Uterus (tissue), 2 donors: ENCODE results near the gene CELF4.

Source experiments
- POLR2A ChIP-seq, 2 donors: fragments of 450-650 bp; IDR thresholded peaks; one replicate each; pipeline ENCODE4 v1.6.1; 2016; ENCODE audit warnings: antibody characterized with exemption in 2 of 2, mild to moderate bottlenecking in 1 of 2, moderate library complexity in 1 of 2
- TF ChIP-seq, protein P1 (sequence below), 4 experiments: fragments of 200-600 bp in 2 of 4; fragments of 450-650 bp in 2 of 4; sonication (generic) in 2 of 4; IDR thresholded peaks; one replicate each; pipeline ENCODE4 v1.5.1; 2016 to 2019; ENCODE audit warnings: antibody characterized with exemption in 4 of 4, mild to moderate bottlenecking in 2 of 4, moderate library complexity in 1 of 4

DNA sequence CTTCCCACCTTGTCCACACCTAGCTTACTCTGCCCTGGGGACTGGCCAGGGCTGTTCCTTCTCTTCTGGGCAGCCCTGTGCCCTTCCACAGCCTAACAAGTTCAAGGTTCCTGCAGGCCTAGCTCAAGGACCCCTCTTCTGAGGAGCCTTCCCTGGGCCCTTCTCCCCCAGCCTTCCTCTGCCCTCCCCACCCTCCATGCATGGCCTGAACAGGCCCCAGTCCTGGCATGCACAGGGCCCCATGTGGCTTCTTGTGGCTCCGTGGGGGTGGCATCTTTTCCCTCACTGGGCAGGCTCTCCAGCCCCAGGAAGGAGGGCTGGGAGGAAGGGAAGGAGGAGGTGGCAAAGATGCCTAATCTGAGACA is 162.9 kb downstream of the CELF4 start:
- TF ChIP-seq, protein P1, sequence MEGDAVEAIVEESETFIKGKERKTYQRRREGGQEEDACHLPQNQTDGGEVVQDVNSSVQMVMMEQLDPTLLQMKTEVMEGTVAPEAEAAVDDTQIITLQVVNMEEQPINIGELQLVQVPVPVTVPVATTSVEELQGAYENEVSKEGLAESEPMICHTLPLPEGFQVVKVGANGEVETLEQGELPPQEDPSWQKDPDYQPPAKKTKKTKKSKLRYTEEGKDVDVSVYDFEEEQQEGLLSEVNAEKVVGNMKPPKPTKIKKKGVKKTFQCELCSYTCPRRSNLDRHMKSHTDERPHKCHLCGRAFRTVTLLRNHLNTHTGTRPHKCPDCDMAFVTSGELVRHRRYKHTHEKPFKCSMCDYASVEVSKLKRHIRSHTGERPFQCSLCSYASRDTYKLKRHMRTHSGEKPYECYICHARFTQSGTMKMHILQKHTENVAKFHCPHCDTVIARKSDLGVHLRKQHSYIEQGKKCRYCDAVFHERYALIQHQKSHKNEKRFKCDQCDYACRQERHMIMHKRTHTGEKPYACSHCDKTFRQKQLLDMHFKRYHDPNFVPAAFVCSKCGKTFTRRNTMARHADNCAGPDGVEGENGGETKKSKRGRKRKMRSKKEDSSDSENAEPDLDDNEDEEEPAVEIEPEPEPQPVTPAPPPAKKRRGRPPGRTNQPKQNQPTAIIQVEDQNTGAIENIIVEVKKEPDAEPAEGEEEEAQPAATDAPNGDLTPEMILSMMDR (IDR thresholded peaks at IDR 0.05): no peak
- no peak for TF ChIP-seq POLR2A (IDR thresholded peaks at IDR 0.05)
